GM12878 (cell line): ENCODE data around the gene BEST4. TPM values are rescaled to one million over a fixed set of nuclear protein-coding genes. Genes with fewer than 3 reads are reported as not detected.

Source experiments
- BCL11A ChIP-seq: IDR thresholded peaks from 2 replicates; pipeline ENCODE4 v1.6.1; 2011; ENCODE audit warnings: low read depth, low read length
- BMI1 ChIP-seq: fragments of 450-650 bp; IDR thresholded peaks from 2 replicates; pipeline ENCODE4 v1.6.1; 2016; ENCODE audit warnings: mild to moderate bottlenecking, moderate library complexity, borderline replicate concordance
- CHD2 ChIP-seq: IDR thresholded peaks from 2 replicates; pipeline ENCODE4 v1.6.1; 2011; ENCODE audit warnings: low read depth, low read length, improper control_type of control experiment, borderline replicate concordance
- DPF2 ChIP-seq: fragments of 450-650 bp; IDR thresholded peaks from 2 replicates; pipeline ENCODE4 v1.6.1; 2017; ENCODE audit warnings: mild to moderate bottlenecking
- ETV6 ChIP-seq, 2 experiments: fragments of 450-650 bp in 1 of 2; IDR thresholded peaks in 1 of 2; conservative IDR thresholded peaks in 1 of 2; 2 replicates each; pipeline ENCODE4 v1.6.1; 2014; ENCODE audit warnings: antibody characterized with exemption in 1 of 2, borderline replicate concordance in 1 of 2, low read depth in 1 of 2, mild to moderate bottlenecking in 1 of 2, moderate library complexity in 1 of 2
- IKZF1 ChIP-seq: fragments of 450-650 bp; conservative IDR thresholded peaks from 2 replicates; pipeline ENCODE4 v1.6.1; 2017; ENCODE audit warnings: antibody characterized with exemption, mild to moderate bottlenecking
- IRF3 ChIP-seq: fragments of 450-650 bp; IDR thresholded peaks from 2 replicates; pipeline ENCODE4 v1.6.1; 2014; ENCODE audit warnings: mild to moderate bottlenecking
- IRF4 ChIP-seq: IDR thresholded peaks from 2 replicates; pipeline ENCODE4 v1.6.1; 2011; ENCODE audit warnings: low read depth, low read length
- MTA2 ChIP-seq: fragments of 450-650 bp; IDR thresholded peaks from 2 replicates; pipeline ENCODE4 v1.6.1; 2016; ENCODE audit warnings: low read depth, mild to moderate bottlenecking, moderate library complexity
- PAX5 ChIP-seq: IDR thresholded peaks from 2 replicates; pipeline ENCODE4 v1.6.1; 2011; ENCODE audit warnings: low read depth, low read length, borderline replicate concordance
- RELA ChIP-seq: fragments of 450-650 bp; IDR thresholded peaks from 2 replicates; pipeline ENCODE4 v1.8.0; 2014; ENCODE audit warnings: borderline replicate concordance; ENCODE audit not compliant: partially characterized antibody
- RELB ChIP-seq: fragments of 450-650 bp; IDR thresholded peaks from 2 replicates; pipeline ENCODE4 v1.6.1; 2017; ENCODE audit warnings: low read depth, mild to moderate bottlenecking, moderate library complexity
- USF2 ChIP-seq: IDR thresholded peaks from 2 replicates; pipeline ENCODE4 v1.6.1; 2011; ENCODE audit warnings: low read depth, low read length, improper control_type of control experiment, borderline replicate concordance
- YBX1 ChIP-seq: fragments of 450-650 bp; IDR thresholded peaks from 2 replicates; pipeline ENCODE4 v1.6.1; 2016; ENCODE audit warnings: antibody characterized with exemption
- polyA plus RNA-seq, 11 experiments: library from polyadenylated mRNA; depleted of rRNA in 4 of 11; unstranded in 6 of 11; stranded (reverse) in 5 of 11; fragments of >200 nt; fragmentation: Nextera tagmentation in 4 of 11; fragmentation: Illumina TruSeq in 1 of 11; extraction: Ambion mirVana in 4 of 11; extraction: Trizol in 1 of 11; gene quantifications; 1 replicate in 1 of 11; 2 replicates in 10 of 11; pipeline versions ENCODE4 v1.2.1 to v1.2.3, GENCODE V29; 2011 to 2016; ENCODE audit warnings: inconsistent platforms in 2 of 11, missing spikeins in 2 of 11, low read depth in 1 of 11
- total RNA-seq, 4 experiments: library from RNA; depleted of rRNA in 3 of 4; stranded (reverse); fragments of >200 nt in 3 of 4; fragmentation: Illumina TruSeq in 1 of 4; extraction: Trizol in 1 of 4; gene quantifications; 2 replicates each; pipeline versions ENCODE4 v1.2.1 to v1.2.3, GENCODE V29; 2013 to 2021

The BEST4 gene
- total and polyA plus RNA-seq, 10 of the 15 experiments (the other 5 are each of a cell fraction or from before 2014, with no cell fraction given) = 0.06 to 1.3 (median 0.42) TPM

- TF ChIP-seq IRF3 (no peak), MTA2 (peak; percentile 57; the same call in 1 of the 2 replicates), RELA (peak; percentile 95), ETV6 (conservative IDR thresholded peaks at IDR 0.05 in 1 of 2, IDR thresholded peaks at IDR 0.05 in 1 of 2; ENCODE audit: borderline replicate concordance in 1 of 2, low read depth in 1 of 2) (peak in 1 of 2 experiments; percentile 46; a peak in 2 of 4 replicates), CHD2 (peak; percentile 55; the same call in 1 of the 2 replicates), USF2 (no peak), PAX5 (peak; percentile 67; the same call in 1 of the 2 replicates), IKZF1 (peak; percentile 80), DPF2 (peak; percentile 79; the same call in 1 of the 2 replicates), IRF4 (peak; percentile 49; the same call in 1 of the 2 replicates), BCL11A (peak; percentile 67), RELB (peak; percentile 59), YBX1 (no peak), BMI1 (no peak)
Measured at GRCh38 chr1:44810101-44810761, 22.3 kb upstream of the BEST4 start (continued).
